ENCODE measurements around the gene MTUS2. TPM values are rescaled to one million over a fixed set of nuclear protein-coding genes. Genes with fewer than 3 reads are reported as not detected.

The MTUS2 gene
- total and polyA plus RNA-seq, 2 donors (not counting 3 experiments of a cell fraction or from before 2014, with no cell fraction given) = not detected

DNA sequence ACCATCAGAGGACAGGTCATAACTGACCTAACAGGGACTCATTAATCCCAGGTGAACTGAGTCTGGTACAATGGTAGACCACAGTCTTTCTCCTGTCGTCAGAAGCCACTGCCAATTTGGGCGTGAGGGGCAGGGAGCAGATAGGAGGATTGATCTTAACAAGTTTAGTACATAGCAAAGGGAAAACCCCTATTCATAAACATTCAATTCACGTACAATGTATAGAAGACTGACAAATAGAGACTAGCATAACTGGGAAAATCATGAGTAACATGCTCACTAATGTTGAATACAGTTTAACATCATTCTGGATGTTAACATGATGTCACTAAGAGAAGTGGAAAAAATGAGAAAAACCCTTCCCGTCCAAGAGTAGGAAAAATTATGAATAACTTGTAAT lies 721.3 kb downstream of the MTUS2 start:
- H4K20me1 ChIP-seq (replicated peaks; ENCODE audit: control insufficient read depth, extremely low read depth, insufficient read depth, low read length) = no peaks in the 10 kb centered on the region
- no peak overlapping the region for H3K27ac ChIP-seq (ENCODE audit: insufficient read depth, low read depth, low read length)
- no peaks in the 10 kb centered on the region for H3K9me1 ChIP-seq (replicated peaks; ENCODE audit: control insufficient read depth, extremely low read depth, insufficient read depth, low read length)
- peaks cover 86% of the 10 kb centered on the region for H3K79me2 ChIP-seq (ENCODE audit: control insufficient read depth, insufficient read depth, low read length)
- no peaks in the 10 kb centered on the region for H3K27me3 ChIP-seq (ENCODE audit: control insufficient read depth in 2 of 2, insufficient read depth in 2 of 2, low read length in 2 of 2)
- dilution Hi-C loops (cut with MboI; ENCODE audit: extremely low pct_ligation_motif_present, low sequenced_read_pairs) (no loop called here), intact Hi-C loops (cut with micrococcal nuclease) (no loop called here)
- H3K4me1 ChIP-seq (ENCODE audit: control insufficient read depth, extremely low read depth, insufficient read depth, low read length) = peaks cover 25% of the 10 kb centered on the region
- CTCF ChIA-PET = no interaction called here
- no peak overlapping the region for H3K4me2 ChIP-seq (ENCODE audit: insufficient read depth, low read length)
- DNase-seq (ENCODE audit: low read depth, low spot score) (no peak), FAIRE-seq (no peak)
- H2AFZ ChIP-seq (ENCODE audit: low read depth, low read length) = no peak overlapping the region
- POLR2A ChIA-PET = no interaction called here
- H3K36me3 ChIP-seq (ENCODE audit: control insufficient read depth in 2 of 2, extremely low read depth in 1 of 2, insufficient read depth in 2 of 2, low read length in 2 of 2) = peaks cover 0 to 3% of the 10 kb centered on the region in 2 experiments
- no TSS peak for BruUV-seq (replicated peaks)
- H3K9ac ChIP-seq (replicated peaks; ENCODE audit: extremely low read depth, insufficient read depth, low read length) = no peak overlapping the region
- no peaks in the 10 kb centered on the region for H3K9me3 ChIP-seq (replicated peaks; ENCODE audit: control insufficient read depth, insufficient read depth, low read length)
- TF ChIP-seq MYC (IDR thresholded peaks at IDR 0.05; ENCODE audit: low read depth, low read length) = no peak
- no peak for TF ChIP-seq POLR2AphosphoS5 (IDR thresholded peaks at IDR 0.05; ENCODE audit: insufficient read depth, low read depth, low read length)
- no peak for TF ChIP-seq JUN (IDR thresholded peaks at IDR 0.05; ENCODE audit: borderline replicate concordance, insufficient read depth, insufficient read length, low read depth)
- TF ChIP-seq EZH2 (IDR thresholded peaks at IDR 0.05; ENCODE audit: borderline replicate concordance, low read depth, low read length, severe bottlenecking) = no peak
- no peak for TF ChIP-seq GATA2 (IDR thresholded peaks at IDR 0.05; ENCODE audit: insufficient read depth, insufficient read length, low read depth, low read length)
- TF ChIP-seq FOS (IDR thresholded peaks at IDR 0.05; ENCODE audit: borderline replicate concordance, insufficient read depth, low read length) = no peak
- TF ChIP-seq CTCF (IDR thresholded peaks at IDR 0.05; ENCODE audit: extremely low read depth in 1 of 2, insufficient read depth in 1 of 2, low read depth in 1 of 2, low read length in 2 of 2) = no peak
- no peak for TF ChIP-seq POLR2A (IDR thresholded peaks at IDR 0.05; ENCODE audit: low read depth, low read length)
- no peak for TF ChIP-seq MAX (IDR thresholded peaks at IDR 0.05; ENCODE audit: insufficient read depth, insufficient read length)
- no peak overlapping the region for H3K4me3 ChIP-seq (replicated peaks in 1 of 3; ENCODE audit: insufficient read depth in 1 of 3, low read depth in 1 of 3, low read length in 3 of 3)
